Type B pancreatic cell (in vitro differentiated cells): ENCODE results near the gene PRPF6. TPM values are rescaled to one million over a fixed set of nuclear protein-coding genes. Genes with fewer than 3 reads are reported as not detected.

Experiments
- DNase-seq: peaks from one replicate; pipeline ENCODE4 v3.0.0; 2021; ENCODE audit warnings: mixed read lengths; ENCODE audit not compliant: unreplicated experiment; ENCODE audit errors: extremely low spot score
- H3K27ac Mint-ChIP-seq: 2 replicates; pipeline ENCODE4 v1.8.0; 2021; ENCODE audit warnings: mild to moderate bottlenecking, mixed read lengths
- H3K27me3 Mint-ChIP-seq: 2 replicates; pipeline ENCODE4 v1.8.0; 2021; ENCODE audit warnings: mixed read lengths
- H3K36me3 Mint-ChIP-seq: 2 replicates; pipeline ENCODE4 v1.8.0; 2021; ENCODE audit warnings: mixed read lengths
- H3K4me1 Mint-ChIP-seq: one replicate; pipeline ENCODE4 v1.8.0; 2021; ENCODE audit warnings: mixed read lengths; ENCODE audit not compliant: unreplicated experiment
- H3K4me3 Mint-ChIP-seq: 2 replicates; pipeline ENCODE4 v1.8.0; 2021; ENCODE audit warnings: mild to moderate bottlenecking, mixed read lengths
- H3K9me3 Mint-ChIP-seq: 2 replicates; pipeline ENCODE4 v1.8.0; 2021; ENCODE audit warnings: mixed read lengths
- CTCF ChIP-seq: fragments of 200-600 bp; sonication (generic); conservative IDR thresholded peaks from 2 replicates; pipeline ENCODE4 v1.5.0; 2021; ENCODE audit warnings: antibody characterized with exemption, mild to moderate bottlenecking
- microRNA-seq: library from miRNA; unstranded; fragments of <30 nt; microRNA quantifications from one replicate; pipeline ENCODE4, GENCODE V29; 2020
- total RNA-seq: library from RNA; stranded (reverse); gene quantifications from 2 replicates; pipeline ENCODE4 v1.2.1, GENCODE V29; 2021; ENCODE audit warnings: low replicate concordance

Gene PRPF6
- total RNA-seq, 1 donor from 2014 or later, result 67.9 TPM

GRCh38 chr20:64080013-64080812, 99.3 kb downstream of the PRPF6 start, which contains the start of gene OPRL1:
Gene OPRL1 (plus strand): TSS chr20:64080082. CDS start chr20:64092721, 12,639 bp downstream.
- Mint-ChIP-seq H3K4me1 (peaks cover 22% of the 10 kb centered on the region), H3K4me3 (peak within 1 kb of the TSS; percentile 83), H3K36me3 (no peaks in the 10 kb centered on the region), H3K9me3 (no peaks in the 10 kb centered on the region), H3K27me3 (peaks cover 32% of the 10 kb centered on the region), H3K27ac (no peak within 1 kb of the TSS)
- no peak for TF ChIP-seq CTCF
- DNase-seq, result no peak

GRCh38 chr20:64080813-64081623, 100.1 kb downstream of the PRPF6 start:
- no peak overlapping the region for H3K27ac Mint-ChIP-seq
- DNase-seq, result no peak
- H3K36me3 Mint-ChIP-seq, result no peaks in the 10 kb centered on the region
- peaks cover 22% of the 10 kb centered on the region for H3K4me1 Mint-ChIP-seq
- no peaks in the 10 kb centered on the region for H3K9me3 Mint-ChIP-seq
- H3K27me3 Mint-ChIP-seq, result peaks cover 40% of the 10 kb centered on the region
- H3K4me3 Mint-ChIP-seq, result peak overlapping the region; percentile 83
- no peak for TF ChIP-seq CTCF

- Mint-ChIP-seq H3K4me3 (peak overlapping the region; percentile 58), H3K27me3 (peaks cover 45% of the 10 kb centered on the region), H3K9me3 (no peaks in the 10 kb centered on the region), H3K4me1 (peaks cover 22% of the 10 kb centered on the region), H3K36me3 (no peaks in the 10 kb centered on the region), H3K27ac (no peak overlapping the region)
- no peak for TF ChIP-seq CTCF
- no peak for DNase-seq
Observed at GRCh38 chr20:64081624-64081964, 100.7 kb downstream of the PRPF6 start.

- TF ChIP-seq CTCF, result no peak
- Mint-ChIP-seq H3K27ac (no peak overlapping the region), H3K4me1 (peaks cover 22% of the 10 kb centered on the region), H3K27me3 (peaks cover 48% of the 10 kb centered on the region), H3K36me3 (no peaks in the 10 kb centered on the region), H3K4me3 (peak overlapping the region; percentile 67), H3K9me3 (no peaks in the 10 kb centered on the region)
- no peak for DNase-seq
Observed at GRCh38 chr20:64082126-64082731, 101.3 kb downstream of the PRPF6 start.

Small RNA genes within 50 kb of the gene (microRNA-seq; reads per million reads assigned to microRNA genes)
- 3.6 reads per million, percentile 9 among the genes with 10 or more reads in this experiment for gene MIR1914
- gene MIR647, result not detected
- gene MIR6813, result not detected

Other genes with a start within 250 kb of the PRPF6 start
- 6.3 and 11.3 TPM in 2 replicates for gene LIME1, start 244.5 kb upstream of the PRPF6 start, total RNA-seq
- gene SLC2A4RG, start 241.4 kb upstream of the PRPF6 start, total RNA-seq, result 52.6 and 75.6 TPM in 2 replicates
- 9.8 and 13.6 TPM in 2 replicates for gene ZBTB46, start 149.9 kb upstream of the PRPF6 start, total RNA-seq
- gene ABHD16B, start 119.6 kb upstream of the PRPF6 start, total RNA-seq, result not detected in 2 replicates
- gene TPD52L2, start 115.9 kb upstream of the PRPF6 start, total RNA-seq, result 76.5 and 96.3 TPM in 2 replicates
- 44.1 and 51.9 TPM in 2 replicates for gene DNAJC5, start 86.0 kb upstream of the PRPF6 start, total RNA-seq
- 44.1 and 49.7 TPM in 2 replicates for gene UCKL1, start 24.7 kb upstream of the PRPF6 start, total RNA-seq
- 34.7 and 40.8 TPM in 2 replicates for gene ZNF512B, start 11.2 kb upstream of the PRPF6 start, total RNA-seq
- gene SAMD10, start 1.5 kb upstream of the PRPF6 start, total RNA-seq, result 7.4 and 16.9 TPM in 2 replicates
- 3.0 and 7.4 TPM in 2 replicates for gene C20orf204, start 55.0 kb downstream of the PRPF6 start, total RNA-seq
- gene SOX18, start 68.5 kb downstream of the PRPF6 start, total RNA-seq, result 0.72 and 1.2 TPM in 2 replicates
- 33.4 and 73.3 TPM in 2 replicates for gene TCEA2, start 82.1 kb downstream of the PRPF6 start, total RNA-seq
- gene RGS19, start 98.4 kb downstream of the PRPF6 start, total RNA-seq, result 8.4 and 9.5 TPM in 2 replicates
- 0.50 and 1.9 TPM in 2 replicates for gene OPRL1, start 99.0 kb downstream of the PRPF6 start, total RNA-seq
- not detected in 2 replicates for gene LKAAEAR1, start 103.3 kb downstream of the PRPF6 start, total RNA-seq
- gene NPBWR2, start 126.4 kb downstream of the PRPF6 start, total RNA-seq, result not detected in 2 replicates
- 2.9 and 4.9 TPM in 2 replicates for gene MYT1, start 183.3 kb downstream of the PRPF6 start, total RNA-seq